Measurements from ENCODE around the gene THBS2.

The THBS2 gene

DNA sequence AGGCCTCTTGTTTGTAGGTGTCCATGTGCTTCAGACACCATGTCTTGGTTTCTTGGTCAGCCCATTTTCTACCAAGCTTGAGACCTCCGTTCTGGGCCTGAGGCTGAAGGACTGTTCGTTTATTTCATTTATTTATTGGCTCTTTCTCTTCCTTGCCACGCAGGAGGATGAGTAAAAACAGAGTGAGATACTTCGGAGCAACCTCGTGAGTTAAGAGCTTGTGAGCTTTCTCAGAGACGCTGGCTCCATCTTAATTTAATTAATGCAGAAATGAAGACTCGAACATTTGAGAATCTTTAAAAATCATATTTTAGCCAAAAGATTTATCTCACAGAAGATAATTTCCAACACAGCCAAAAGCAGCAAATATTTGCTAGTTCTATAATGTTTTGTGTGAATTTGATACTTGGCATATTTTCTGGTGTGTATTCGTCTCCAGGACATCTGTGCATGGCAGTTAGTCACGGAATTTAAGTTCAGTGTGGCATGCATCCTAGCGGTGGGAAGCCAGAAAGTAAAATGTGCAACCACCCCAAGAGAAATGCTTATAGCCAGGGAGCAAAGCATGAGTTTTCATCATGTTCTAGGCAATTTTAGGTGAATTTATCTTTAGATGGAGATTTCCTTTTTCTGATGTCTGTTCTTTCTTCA is 76.0 kb downstream of the THBS2 start:
- no peak for DNase-seq

DNA sequence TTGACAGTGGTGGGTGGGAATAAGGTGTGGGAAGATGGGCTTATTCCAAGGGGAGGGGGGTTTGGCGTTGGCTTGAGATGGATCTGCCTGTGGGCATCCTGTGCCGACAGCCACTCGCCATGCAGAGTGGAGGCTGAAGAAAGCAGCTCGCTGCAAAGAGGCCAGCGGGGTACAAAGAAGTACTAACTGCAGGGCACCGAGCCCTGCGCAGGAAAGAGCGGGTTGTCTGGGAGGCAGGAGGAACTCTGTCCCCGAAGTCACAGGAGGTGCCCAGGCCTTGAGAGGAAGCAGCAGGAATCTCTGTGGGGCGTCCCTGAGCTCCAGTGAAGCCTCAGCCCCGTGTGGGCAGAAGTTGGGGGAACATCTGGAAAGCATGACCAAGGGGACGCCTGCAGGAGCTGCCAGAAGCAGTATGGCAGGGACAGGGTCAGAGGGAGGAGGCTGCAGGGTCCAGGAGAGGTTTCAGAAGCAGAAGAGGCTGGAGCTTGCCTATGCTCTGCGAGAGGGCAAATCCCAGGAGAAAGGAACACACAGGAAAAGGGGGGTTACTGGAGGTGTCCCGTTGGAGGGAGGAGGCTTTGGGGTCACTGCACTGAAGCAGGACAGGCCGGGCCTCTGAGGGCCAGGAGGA is 77.2 kb downstream of the THBS2 start:
- no peak for DNase-seq

DNA sequence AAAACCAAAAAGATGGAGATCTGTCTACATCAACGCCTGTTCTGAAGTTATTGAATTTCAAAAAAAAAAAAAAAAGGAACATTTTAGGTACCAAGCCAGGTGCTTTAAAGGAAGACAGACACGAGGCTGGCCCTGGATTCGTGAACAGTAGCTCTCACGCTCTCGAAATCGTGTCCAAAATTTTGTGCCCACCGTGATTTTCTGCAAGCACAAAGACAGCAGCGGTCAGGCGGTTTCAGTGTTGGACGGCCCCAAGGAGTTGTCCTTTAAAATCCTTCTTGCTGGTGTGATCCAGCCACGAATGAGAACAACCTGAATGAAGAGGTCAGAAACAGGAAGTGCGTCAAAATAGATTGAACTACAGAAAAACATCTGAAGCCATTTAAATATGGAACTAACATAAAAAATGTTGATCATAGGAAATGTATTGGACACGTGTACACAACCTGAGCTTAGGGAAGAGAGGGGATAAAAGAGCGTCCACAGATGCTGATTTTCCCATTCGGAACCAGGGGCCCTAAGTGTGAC is 78.2 kb downstream of the THBS2 start:
- no peak for DNase-seq

DNA sequence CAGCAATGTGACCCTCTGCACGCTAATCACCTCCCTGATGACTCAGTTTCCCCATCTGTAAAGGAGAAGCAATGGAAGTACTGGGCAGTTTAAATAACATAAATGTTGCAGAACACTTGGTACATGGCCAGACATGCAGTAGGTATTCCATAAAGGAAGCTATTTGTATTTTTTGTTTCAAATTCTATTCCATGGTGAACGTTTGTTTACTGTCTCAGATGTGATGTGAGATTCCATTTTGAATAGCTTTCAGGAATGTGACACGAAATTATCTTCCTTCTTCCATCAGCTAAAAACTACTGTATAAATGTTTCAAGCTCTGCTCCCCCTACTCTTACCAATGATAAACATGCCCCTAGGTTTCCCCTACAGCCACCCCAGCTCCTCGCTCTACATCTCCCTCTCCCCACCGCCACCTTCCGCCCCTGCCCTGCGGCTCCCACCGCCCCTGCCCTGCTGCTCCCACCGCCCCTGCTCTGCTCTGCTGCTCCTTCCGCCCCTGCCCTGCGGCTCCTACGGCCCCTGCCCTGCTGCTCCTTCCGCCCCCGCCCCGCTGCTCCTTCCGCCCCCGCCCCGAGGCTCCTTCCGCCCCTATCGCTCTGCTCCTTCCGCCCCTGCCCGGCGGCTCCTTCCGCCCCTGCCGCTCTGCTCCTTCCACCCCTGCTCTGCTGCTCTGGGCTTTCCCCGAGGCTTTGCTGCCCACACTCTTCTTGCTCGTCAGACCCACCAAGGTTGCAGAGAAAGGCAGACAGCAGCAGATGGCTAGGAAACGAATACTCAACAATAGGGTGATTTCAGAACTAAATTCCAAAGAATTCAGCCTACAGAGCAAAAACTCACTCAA is 78.9 kb downstream of the THBS2 start:
- no peak for DNase-seq

DNA sequence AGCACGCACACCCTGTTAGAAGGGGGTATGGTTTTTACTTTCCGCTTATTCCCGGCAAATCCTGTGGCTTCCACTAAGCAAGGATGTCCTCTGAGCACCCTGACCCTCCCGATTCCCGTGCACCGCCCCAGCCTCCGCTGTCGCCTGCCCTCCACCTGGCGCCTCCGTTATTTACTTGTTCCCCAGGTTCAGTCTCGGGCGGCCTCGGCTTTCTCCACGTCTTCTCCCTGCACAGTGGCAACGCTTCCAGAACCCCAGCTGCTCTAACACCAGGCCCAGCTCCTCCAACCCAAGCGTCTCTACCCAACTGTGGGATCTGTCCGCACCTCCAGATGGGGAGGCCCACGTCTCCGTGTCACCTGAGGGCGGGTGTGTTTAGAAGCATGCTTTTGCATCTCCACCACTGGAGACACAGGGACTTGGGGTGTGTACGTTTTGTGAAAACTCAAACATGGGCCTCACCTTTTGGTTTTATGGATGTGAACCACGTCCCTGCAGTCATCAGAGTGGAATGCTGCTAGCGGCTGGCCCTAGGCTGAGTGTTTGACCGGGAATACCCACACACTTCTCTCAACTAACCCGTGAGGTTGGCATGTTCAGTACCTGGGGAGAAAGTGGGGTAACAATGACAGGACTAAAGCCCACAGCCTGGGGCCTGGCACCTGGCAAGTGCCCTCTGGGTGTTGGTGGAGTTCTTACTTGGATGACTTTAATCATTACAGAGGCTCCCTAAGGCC is 79.9 kb downstream of the THBS2 start:
- DNase-seq, result no peak

DNA sequence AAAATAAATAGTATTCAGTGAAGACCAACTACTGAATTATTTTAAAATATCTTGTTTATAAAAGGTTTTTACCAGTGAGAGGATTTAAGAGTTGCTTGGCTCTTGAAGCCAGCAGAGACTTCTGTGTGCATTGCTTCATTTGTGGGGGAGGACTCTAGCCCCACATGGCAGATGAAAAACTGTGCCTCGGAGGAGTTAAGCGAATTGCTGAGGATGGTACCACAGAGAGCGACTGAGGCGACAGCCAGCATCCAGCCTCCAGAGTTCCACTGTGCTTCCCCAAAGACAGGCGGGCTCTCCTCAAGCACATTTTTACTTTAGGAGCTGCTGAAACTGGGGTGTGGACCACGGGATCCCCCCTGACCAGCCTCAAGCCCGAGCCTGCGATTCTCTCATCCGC is 80.7 kb downstream of the THBS2 start:
- no peak for DNase-seq

DNA sequence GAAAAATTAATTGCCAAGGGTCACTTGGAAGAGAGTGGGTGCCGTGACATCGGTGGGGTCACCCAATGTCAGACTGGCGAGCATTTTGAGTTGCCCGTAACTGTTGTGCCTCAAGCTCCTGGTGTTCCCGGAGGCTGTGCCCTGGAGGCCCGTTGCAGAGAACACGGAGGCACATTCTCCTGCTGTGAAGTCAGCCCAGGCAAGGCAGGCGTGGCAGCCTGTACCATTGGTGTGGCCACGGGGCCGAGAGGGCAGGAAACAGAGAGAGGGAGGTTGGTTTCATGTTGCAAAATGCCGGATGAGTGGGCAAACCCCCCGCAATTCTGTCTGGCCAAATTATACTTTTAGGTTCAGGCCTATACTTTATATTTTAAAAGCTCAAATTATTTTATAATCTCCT is 81.2 kb downstream of the THBS2 start:
- no peak for DNase-seq

DNA sequence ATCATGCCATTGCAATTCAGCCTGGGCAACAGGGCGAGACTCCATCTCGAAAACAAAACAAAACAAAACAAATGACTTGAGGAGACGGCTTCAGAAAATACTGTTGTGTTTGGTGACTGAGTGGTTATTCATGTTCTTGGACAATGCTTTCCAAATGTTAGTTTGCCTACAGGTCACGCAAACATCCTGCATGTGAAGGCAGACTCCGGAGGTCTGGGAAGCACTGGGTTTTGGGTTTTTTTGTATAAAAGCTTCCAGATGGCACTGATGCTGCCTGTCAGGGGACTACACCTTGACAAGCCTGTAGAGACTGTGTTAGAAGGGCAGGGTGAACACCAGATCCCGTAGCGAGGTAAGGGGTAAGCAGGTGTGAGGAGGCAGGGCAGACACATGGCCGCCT is 81.7 kb downstream of the THBS2 start:
- DNase-seq, result no peak

DNA sequence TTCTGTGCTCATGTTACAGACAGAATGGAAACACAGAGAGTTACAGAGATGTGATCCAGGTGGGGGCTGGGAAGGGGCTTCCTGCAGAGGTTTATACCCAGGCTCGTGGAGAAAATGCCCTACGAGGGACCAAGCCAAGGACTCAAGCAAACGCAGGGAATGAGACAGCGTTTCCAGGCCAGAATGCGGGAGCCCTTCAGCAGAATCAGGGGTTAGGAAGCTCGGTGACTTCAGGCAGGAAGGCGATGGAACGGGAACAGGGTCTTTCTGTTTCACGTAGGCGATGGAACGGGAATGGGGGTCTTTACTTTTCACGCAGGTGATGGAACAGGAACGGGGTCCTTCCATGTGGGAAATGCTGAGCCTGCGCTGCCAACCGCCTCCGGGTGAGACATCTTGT is 82.6 kb downstream of the THBS2 start:
- DNase-seq, result no peak

DNA sequence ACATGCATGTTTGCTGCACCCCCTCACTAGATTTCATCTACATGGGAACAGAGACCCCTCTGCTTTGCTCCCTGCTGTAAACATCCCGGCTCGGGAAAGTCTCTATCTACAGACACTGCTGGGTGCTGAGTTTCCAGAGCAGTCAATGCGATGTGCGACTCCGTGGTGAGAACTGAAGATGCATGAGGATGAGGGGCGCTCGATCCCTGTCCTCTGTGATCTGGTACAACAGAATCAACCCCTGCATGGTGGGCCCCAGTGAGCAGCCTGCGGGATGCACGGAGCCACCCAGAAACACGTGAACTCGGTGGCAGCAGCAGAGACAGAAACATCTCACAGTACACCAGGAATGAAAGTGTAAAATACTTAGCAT is 83.1 kb downstream of the THBS2 start:
- DNase-seq, result no peak

DNA sequence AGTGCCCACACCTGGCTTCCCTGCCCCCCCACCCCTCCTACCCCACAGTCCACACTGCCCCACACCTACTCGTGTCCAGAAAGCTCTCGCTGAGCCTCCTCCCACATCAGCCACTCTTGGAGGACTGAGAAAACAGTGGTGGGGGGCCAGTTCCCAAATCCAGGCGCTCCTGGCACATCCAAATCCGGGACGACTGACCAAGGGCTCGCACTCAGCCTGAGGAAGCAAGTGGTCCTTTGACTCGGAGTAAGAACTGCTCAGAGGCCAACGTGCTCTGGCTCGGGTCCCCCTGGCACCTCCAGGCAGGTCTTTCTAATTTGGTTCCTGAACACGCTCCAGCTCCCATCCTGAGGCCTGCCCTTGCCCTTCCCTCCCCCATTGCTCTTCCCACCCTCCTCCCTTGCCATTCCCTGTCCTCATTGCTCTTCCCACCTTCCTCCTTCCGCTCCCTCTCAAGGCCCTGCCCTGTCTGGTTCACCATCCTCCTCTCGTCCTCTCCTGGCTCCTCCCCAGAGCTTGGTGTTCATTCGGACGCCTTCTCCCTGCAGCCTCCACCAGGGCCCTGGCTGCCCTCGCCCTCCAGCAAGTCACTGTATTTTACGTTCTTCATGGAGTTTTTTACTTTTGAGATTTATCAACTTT is 83.6 kb downstream of the THBS2 start:
- DNase-seq, result no peak

DNA sequence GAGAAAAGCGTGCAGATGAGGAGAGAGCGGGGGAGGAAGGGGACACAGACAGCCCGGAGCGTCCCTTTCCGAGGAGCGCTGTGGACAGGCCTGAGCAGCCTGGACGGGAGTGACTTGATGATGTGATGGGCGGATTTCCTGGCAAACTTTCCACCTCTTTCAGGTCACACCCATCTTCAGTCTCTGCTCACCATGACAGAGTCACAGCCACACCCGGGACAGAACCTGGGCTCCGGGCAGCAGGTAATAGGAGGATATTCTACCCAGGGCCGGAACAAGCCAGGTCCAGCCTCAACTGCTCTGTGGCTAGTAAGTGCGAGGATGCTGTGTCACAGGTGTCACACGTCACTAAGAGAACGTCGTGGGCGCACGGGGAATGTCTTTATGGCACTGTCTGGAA is 84.3 kb downstream of the THBS2 start:
- DNase-seq, result no peak

DNA sequence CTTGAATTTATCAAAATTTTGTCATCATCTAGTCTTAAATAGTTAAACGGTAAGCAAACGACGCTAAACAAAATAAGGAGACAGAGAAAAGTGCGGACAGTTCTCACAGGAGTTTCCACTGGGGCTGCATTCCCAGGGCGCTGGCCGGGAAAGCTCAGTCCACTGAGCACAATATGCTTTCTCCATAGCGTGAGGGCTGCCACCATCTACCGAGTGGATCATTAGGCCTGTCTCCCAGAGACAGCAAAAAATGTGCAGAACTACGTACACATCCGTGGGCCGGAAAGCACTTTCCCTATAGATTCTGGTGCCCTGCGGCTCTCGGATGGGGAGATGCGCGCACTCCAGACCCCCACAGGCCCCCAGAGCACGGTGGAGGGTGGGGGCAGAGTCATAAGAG is 84.9 kb downstream of the THBS2 start:
- DNase-seq, result no peak

DNA sequence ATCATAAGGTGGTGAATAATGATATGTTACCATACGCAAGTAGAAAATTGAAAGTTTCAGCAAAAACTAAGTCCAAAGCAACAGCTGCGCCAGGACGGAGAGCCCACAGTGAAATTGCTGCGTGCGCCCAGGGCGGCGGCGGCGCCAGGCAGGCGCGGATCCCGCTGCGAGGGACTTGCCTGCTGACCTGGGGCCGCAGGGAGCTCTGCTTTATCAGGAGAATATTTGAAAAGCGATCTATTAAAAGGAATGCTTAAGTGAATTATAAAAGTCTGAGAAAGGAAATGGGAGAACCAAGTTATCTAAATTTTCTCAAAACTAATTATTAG is 85.4 kb downstream of the THBS2 start:
- DNase-seq, result no peak

DNA sequence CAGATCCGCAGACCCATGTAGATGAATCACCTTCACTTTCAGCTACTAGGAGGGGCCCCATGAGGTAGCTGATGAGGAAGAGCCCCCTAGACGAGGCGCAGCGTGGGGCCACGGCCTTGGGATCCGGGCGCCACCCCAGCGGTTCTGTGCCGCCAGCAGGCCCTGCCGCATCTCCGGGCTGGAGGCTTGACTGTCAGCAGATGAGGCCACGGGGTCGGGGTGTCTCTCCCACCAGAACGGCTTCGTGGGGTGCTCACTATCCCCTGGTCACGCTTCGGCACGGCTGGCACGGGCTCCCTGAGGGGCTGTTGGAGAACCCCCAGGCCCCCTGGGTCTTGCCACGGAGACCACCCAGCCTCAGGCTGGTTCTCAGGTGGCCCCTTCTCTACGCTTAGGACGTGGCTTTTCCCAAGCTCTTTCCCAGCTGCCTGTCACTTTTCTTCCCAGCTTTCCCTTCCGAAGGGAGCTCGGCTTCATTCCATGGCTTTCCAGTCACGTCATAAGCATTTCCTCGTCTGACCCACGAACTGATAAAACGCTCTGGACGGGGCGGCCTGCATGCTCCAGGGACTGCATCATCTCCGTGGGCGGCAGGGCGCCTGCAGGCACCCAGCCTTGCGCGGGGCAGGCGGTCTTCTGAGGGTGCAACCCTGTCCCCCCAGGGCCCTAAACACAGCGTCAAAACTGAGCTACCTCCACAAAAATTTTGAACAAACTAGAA is 85.9 kb downstream of the THBS2 start:
- DNase-seq, result no peak

DNA sequence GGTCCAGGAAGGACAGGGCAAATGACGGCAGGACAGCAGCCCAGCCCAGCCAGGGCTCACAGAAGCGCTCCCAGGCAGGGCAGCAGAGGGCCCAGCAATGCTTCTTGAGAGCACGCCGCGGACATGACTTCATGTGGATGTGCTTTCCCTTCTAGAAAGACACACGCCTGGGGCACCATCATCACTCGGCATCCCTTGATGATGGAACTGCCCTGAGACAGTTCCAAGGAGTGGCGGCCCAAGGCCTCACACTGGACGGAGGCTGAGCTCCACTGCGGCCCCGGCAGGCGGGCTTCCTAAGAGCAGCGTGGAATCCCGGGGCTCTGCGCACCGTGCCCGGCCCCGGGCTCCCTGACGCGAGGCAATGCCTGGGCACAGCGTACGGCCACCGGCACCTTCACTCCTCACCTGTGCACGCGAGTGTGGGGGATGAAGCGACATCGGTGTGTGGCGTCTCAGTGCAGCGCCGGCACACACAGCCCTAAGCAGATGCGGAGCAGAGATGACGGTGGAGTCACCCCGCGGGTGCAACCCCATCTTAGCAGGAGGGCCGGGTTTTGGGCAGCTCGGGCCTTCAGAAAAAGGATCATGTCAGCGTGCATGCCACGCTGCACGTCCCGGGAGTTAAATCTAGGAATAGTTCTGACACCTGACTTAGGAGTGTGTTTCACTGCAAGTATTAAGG is 86.6 kb downstream of the THBS2 start:
- no peak for DNase-seq

All from NCI-H1930 (cell line).